GM23248 (cell line): ENCODE results near the gene KPNA2. TPM values are rescaled to one million over a fixed set of nuclear protein-coding genes. Genes with fewer than 3 reads are reported as not detected.
"Not testable (repeated sequence)": the region's sequence is repeated elsewhere in the genome, so short reads cannot be mapped to it uniquely, and the experiment has no call there.

Experiments used
- DNase-seq: peaks from one replicate; pipeline ENCODE4 v3.0.0-alpha.2; 2015
- H2AFZ ChIP-seq: fragments of 200-600 bp; sonication (generic); 2 replicates; pipeline ENCODE4 v1.6.1; 2016; ENCODE audit warnings: antibody characterized with exemption
- H3F3A ChIP-seq: fragments of 200-600 bp; sonication (generic); 2 replicates; pipeline ENCODE4 v1.6.1; 2016; ENCODE audit warnings: mild to moderate bottlenecking, antibody characterized with exemption, mixed run types; ENCODE audit not compliant: insufficient read depth
- H3K27ac ChIP-seq: fragments of 200-600 bp; sonication (generic); 2 replicates; pipeline ENCODE4 v1.5.1; 2016; ENCODE audit warnings: mild to moderate bottlenecking
- H3K27me3 ChIP-seq: fragments of 200-600 bp; sonication (generic); replicated peaks from 2 replicates; pipeline ENCODE4 v1.6.1; 2016; ENCODE audit warnings: mild to moderate bottlenecking; ENCODE audit not compliant: insufficient read depth
- H3K36me3 ChIP-seq: fragments of 200-600 bp; sonication (generic); 2 replicates; pipeline ENCODE4 v1.6.1; 2016; ENCODE audit warnings: low read depth, mild to moderate bottlenecking
- H3K4me1 ChIP-seq: fragments of 200-600 bp; sonication (generic); 2 replicates; pipeline ENCODE4 v1.6.1; 2016; ENCODE audit warnings: mild to moderate bottlenecking; ENCODE audit not compliant: insufficient read depth
- H3K4me2 ChIP-seq: fragments of 200-600 bp; sonication (generic); one replicate; pipeline ENCODE4 v1.6.1; 2016; ENCODE audit warnings: mild to moderate bottlenecking; ENCODE audit not compliant: unreplicated experiment
- H3K4me3 ChIP-seq: fragments of 200-600 bp; sonication (generic); 2 replicates; pipeline ENCODE4 v1.5.1; 2016; ENCODE audit warnings: mild to moderate bottlenecking
- H3K79me2 ChIP-seq: fragments of 200-600 bp; sonication (generic); 2 replicates; pipeline ENCODE4 v1.6.1; 2016; ENCODE audit warnings: mild to moderate bottlenecking; ENCODE audit not compliant: insufficient read depth
- H3K9ac ChIP-seq: fragments of 200-600 bp; sonication (generic); 2 replicates; pipeline ENCODE4 v1.6.1; 2016; ENCODE audit warnings: mild to moderate bottlenecking
- H3K9me2 ChIP-seq: fragments of 200-600 bp; sonication (generic); 2 replicates; pipeline ENCODE4 v1.6.1; 2016; ENCODE audit warnings: mixed run types, mild to moderate bottlenecking, moderate library complexity; ENCODE audit not compliant: insufficient read depth
- H3K9me3 ChIP-seq: fragments of 200-600 bp; sonication (generic); one replicate; pipeline ENCODE4 v1.6.1; 2017; ENCODE audit warnings: low read depth
- H4K20me1 ChIP-seq: fragments of 200-600 bp; sonication (generic); 2 replicates; pipeline ENCODE4 v1.6.0; 2016; ENCODE audit not compliant: insufficient read depth
- EZH2 ChIP-seq: fragments of 200-600 bp; sonication (generic); IDR thresholded peaks from 2 replicates; pipeline ENCODE4 v1.6.1; 2018; ENCODE audit warnings: antibody characterized with exemption, mild to moderate bottlenecking; ENCODE audit not compliant: insufficient read depth, poor library complexity, severe bottlenecking
- EZH2phosphoT487 ChIP-seq: fragments of 200-600 bp; sonication (generic); IDR thresholded peaks from 2 replicates; pipeline ENCODE4 v1.6.1; 2018; ENCODE audit warnings: antibody characterized with exemption, moderate library complexity, mild to moderate bottlenecking, low read depth; ENCODE audit not compliant: insufficient read depth
- WGBS, 2 experiments: methylation state at CpG; one replicate each; pipeline ENCODE4 v1.1.6; 2015 to 2017; ENCODE audit warnings: low lambda C conversion rate in 2 of 2, low coverage in 1 of 2; ENCODE audit errors: missing lambda C conversion rate in 2 of 2; 5-methylcytosine and 5-hydroxymethylcytosine counted together
- in situ Hi-C: fragments of 300-500 bp; cut with MboI; formaldehyde crosslinking; loops from 2 replicates; pipeline ENCODE4 v1.15.0; 2020
- polyA plus RNA-seq: library from polyadenylated mRNA; unstranded; fragments of >200 nt; fragmentation: Nextera tagmentation; extraction: Ambion mirVana; gene quantifications from 2 replicates; pipeline ENCODE4 v1.2.1, GENCODE V29; 2016
- total RNA-seq: library from RNA; depleted of rRNA; stranded (reverse); fragments of >200 nt; shearing (Covaris generic); gene quantifications from 2 replicates; pipeline ENCODE4 v1.2.3, GENCODE V29; 2014

Gene KPNA2
- total and polyA plus RNA-seq, 2 experiments from 2014 or later = 98.2 to 159 TPM

- Histone ChIP-seq H2AFZ (no peak overlapping the region), H3K27me3 (no peaks in the 10 kb centered on the region), H3K4me3 (no peak overlapping the region), H3K9me2 (no peaks in the 10 kb centered on the region), H3K27ac (no peak overlapping the region), H3K79me2 (no peaks in the 10 kb centered on the region), H3K4me1 (no peaks in the 10 kb centered on the region), H4K20me1 (no peaks in the 10 kb centered on the region), H3K9me3 (no peaks in the 10 kb centered on the region), H3F3A (no peaks in the 10 kb centered on the region), H3K36me3 (no peaks in the 10 kb centered on the region), H3K9ac (no peak overlapping the region), H3K4me2 (no peak overlapping the region)
- in situ Hi-C loops = no loop called here
- TF ChIP-seq EZH2phosphoT487 (no peak), EZH2 (no peak)
- DNase-seq = peak; percentile 54
- WGBS, 2 experiments = 48 to 53% methylated on average over 20 of the region's 20 CpGs
Measured at GRCh38 chr17:68011199-68011665, 24.3 kb upstream of the KPNA2 start.

- H3K9me3 ChIP-seq = no peaks in the 10 kb centered on the region
- no peak overlapping the region for H2AFZ ChIP-seq
- no peaks in the 10 kb centered on the region for H4K20me1 ChIP-seq
- DNase-seq = no peak
- H3K9ac ChIP-seq = no peak overlapping the region
- no peak overlapping the region for H3K27ac ChIP-seq
- H3K9me2 ChIP-seq = no peaks in the 10 kb centered on the region
- H3K36me3 ChIP-seq = no peaks in the 10 kb centered on the region
- H3K79me2 ChIP-seq = no peaks in the 10 kb centered on the region
- H3F3A ChIP-seq = no peaks in the 10 kb centered on the region
- H3K4me3 ChIP-seq = no peak overlapping the region
- no peak overlapping the region for H3K4me2 ChIP-seq
- no peaks in the 10 kb centered on the region for H3K27me3 ChIP-seq
- TF ChIP-seq EZH2 (no peak), EZH2phosphoT487 (no peak)
- in situ Hi-C loops = no loop called here
- H3K4me1 ChIP-seq = no peaks in the 10 kb centered on the region
Measured at GRCh38 chr17:68013385-68013784, 22.1 kb upstream of the KPNA2 start.

DNA sequence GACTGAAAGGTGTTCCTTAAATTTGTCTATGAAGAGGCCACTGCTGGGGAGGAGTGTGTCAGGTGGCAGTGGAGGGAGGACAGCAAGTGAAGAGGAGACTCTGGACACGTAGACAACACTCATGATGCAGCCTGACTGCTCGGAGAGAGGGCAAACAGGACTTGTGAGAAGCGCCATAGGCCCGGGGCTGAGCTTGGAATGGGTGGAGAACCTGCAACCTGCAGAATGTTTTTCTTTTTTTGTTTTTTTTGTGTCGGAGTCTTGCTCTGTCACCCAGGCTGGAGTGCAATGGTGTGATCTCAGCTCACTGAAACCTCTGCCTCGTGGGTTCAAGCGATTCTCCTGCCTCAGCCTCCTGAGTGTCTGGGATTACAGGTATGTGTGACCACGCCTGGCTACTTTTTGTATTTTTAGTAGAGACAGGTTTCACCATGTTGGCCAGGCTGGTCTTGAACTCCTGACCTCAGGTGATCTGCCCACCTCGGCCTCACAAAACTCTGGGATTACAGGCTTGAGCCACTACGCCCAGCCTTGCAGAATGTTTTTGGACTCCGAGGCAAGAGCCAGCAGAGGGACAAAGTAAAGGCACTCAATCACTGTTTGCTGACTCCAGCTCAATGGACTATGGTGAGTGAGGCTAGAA lies 20.3 kb upstream of the KPNA2 start:
- H3K79me2 ChIP-seq = no peaks in the 10 kb centered on the region
- H3K4me3 ChIP-seq = no peak overlapping the region
- in situ Hi-C loops = no loop called here
- no peaks in the 10 kb centered on the region for H4K20me1 ChIP-seq
- H3K9ac ChIP-seq = no peak overlapping the region
- 0 out of 2 replicates have a peak, but pooled peaks cover 4% of the 10 kb centered on the region for H3F3A ChIP-seq
- no peak overlapping the region for H3K27ac ChIP-seq
- no peak for DNase-seq
- no peaks in the 10 kb centered on the region for H3K27me3 ChIP-seq
- no peak for TF ChIP-seq EZH2
- TF ChIP-seq EZH2phosphoT487 = no peak
- 75 to 77% methylated on average over 11 of the region's 11 CpGs for WGBS, 2 experiments
- H3K9me2 ChIP-seq = no peaks in the 10 kb centered on the region
- H3K36me3 ChIP-seq = no peaks in the 10 kb centered on the region
- H3K4me2 ChIP-seq = no peak overlapping the region
- no peaks in the 10 kb centered on the region for H3K9me3 ChIP-seq
- H2AFZ ChIP-seq = no peak overlapping the region
- no peaks in the 10 kb centered on the region for H3K4me1 ChIP-seq

DNA sequence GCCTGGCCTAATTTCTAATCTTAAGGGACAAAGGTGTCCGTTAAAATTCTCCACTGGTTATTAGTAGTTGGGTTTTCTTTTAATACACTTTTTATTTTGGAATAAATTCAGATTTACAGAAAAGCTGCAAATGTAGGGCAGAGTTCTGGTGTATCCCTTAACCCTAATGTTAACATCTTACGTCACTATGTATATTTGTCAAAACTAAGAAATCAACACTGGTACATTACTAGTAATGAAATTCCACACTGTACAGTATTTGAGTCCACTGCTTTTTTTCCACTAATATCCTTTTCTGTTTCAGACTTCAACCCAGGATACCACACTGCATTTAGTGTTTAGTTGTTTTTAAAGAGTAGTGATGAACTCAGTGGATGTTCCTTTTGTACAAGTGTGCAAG lies 18.7 kb upstream of the KPNA2 start:
- Histone ChIP-seq H3K27ac (no peak overlapping the region), H3K36me3 (no peaks in the 10 kb centered on the region), H4K20me1 (no peaks in the 10 kb centered on the region), H2AFZ (no peak overlapping the region), H3K27me3 (no peaks in the 10 kb centered on the region), H3K9me3 (no peaks in the 10 kb centered on the region), H3K4me1 (no peaks in the 10 kb centered on the region), H3K4me3 (no peak overlapping the region), H3K9ac (no peak overlapping the region), H3F3A (0 out of 2 replicates have a peak, but pooled peaks cover 4% of the 10 kb centered on the region), H3K9me2 (no peaks in the 10 kb centered on the region), H3K4me2 (no peak overlapping the region), H3K79me2 (no peaks in the 10 kb centered on the region)
- TF ChIP-seq EZH2 (no peak), EZH2phosphoT487 (no peak)
- no peak for DNase-seq
- in situ Hi-C loops = no loop called here
- WGBS, 2 experiments = 84 to 90% methylated on average over 2 of the region's 2 CpGs

GRCh38 chr17:68018493-68018892 lies 17.0 kb upstream of the KPNA2 start:
- H3K27ac ChIP-seq, H3K9ac ChIP-seq, H3K27me3 ChIP-seq, H3K9me2 ChIP-seq, H3K9me3 ChIP-seq, H4K20me1 ChIP-seq, H3K36me3 ChIP-seq, H3K4me3 ChIP-seq, H3K79me2 ChIP-seq, H3F3A ChIP-seq, H3K4me2 ChIP-seq, H3K4me1 ChIP-seq, DNase-seq, in situ Hi-C loops, H2AFZ ChIP-seq: not testable (repeated sequence)
- WGBS, 2 experiments = 97% methylated on average over 21 of the region's 21 CpGs
